Dermis blood vessel endothelial cell (primary cell): ENCODE results near the gene KANSL1. TPM values are rescaled to one million over a fixed set of nuclear protein-coding genes. Genes with fewer than 3 reads are reported as not detected.

Experiments used
- DNase-seq: peaks from one replicate; pipeline ENCODE4 v3.0.0; 2010
- total RNA-seq: library from RNA; depleted of rRNA; stranded (reverse); fragments of >200 nt; gene quantifications from 2 replicates; pipeline ENCODE4 v1.2.3, GENCODE V29; 2014

The KANSL1 gene
- total RNA-seq, 1 donor from 2014 or later: 87.0 TPM

- DNase-seq: no peak
Measured at GRCh38 chr17:45997624-45998023, 195.6 kb downstream of the KANSL1 start.

- no peak for DNase-seq
Measured at GRCh38 chr17:45997166-45997565, 196.1 kb downstream of the KANSL1 start.

GRCh38 chr17:45996282-45996937 is 196.8 kb downstream of the KANSL1 start:
- no peak for DNase-seq

DNA sequence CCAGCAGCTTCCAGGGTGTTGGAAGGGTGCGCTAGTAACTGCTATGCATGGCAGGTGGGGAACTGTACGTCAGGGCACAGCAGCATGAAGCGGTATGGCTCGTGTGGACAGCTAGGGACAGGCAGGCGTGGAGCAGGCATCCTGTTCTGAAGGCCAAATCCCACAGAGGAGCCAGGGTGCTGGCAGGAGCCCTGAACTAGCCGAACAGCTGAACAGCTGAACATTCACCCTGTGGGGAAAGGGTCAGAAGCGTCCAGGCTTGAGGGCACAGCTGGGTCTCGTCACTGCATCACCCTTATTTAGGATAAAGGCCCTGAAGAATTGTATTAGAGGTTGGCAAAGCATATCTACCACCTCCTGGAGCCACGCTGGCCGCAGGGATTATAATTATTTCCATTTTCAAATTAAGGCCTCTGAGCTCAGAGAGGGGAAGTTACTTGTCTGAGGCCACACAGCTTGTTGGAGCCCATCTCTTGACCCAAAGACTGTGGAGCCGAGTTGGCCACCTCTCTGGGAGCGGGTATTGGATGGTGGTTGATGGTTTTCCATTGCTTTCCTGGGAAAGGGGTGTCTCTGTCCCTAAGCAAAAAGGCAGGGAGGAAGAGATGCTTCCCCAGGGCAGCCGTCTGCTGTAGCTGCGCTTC is 197.5 kb downstream of the KANSL1 start:
- no peak for DNase-seq

DNA sequence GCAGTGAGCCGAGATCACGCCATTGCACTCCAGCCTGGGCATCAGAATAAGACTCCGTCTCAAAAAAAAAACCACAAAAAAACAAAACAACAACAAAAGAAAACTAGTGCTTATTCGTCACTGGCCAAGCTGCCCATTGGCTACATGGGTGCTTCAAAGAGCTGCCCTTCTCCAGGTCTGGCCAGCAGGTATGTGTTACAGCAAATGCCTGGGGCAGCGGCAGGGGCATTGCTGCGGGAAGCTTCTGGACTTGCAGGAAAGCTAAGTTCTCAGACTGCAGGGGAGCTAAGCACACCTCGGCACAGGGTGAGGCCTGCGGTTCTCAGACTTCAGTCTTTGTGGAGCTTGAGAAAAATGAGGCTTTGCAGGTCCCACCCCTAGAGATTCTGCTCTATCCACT is 198.2 kb downstream of the KANSL1 start:
- DNase-seq: no peak

DNA sequence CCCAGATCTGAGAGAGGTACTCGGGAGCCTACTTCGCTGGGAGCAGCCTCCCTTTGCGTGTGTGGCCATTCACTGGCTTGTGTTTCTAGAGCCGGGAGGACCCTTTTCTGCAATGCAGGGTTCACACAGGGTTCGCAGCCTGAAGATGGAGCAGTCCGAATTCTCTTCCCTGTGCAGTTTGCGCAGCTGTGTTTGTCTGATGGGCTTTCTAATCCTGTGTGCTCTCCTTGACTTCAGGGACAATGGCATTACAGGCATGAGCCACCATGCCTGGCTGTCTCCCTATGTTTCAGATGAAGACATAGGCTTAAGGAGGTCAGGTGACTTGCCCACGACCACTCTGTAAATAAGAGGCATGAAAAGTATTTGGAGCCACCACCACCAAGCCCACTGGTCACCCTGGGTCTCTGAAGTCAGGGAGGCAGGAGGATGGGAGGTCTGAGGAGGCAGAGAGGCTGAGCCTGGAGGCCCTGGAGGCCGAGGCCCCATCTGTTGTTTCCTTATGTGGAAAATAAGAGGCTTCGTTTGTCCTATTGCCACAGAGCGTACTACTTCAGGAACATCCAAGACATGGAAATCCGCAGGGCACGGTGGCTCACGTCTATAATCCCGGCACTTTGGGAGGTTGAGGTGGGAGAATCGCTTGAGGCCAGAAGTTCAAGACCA is 199.1 kb downstream of the KANSL1 start:
- DNase-seq: no peak

GRCh38 chr17:45992904-45993303 is 200.3 kb downstream of the KANSL1 start:
- DNase-seq: no peak

DNA sequence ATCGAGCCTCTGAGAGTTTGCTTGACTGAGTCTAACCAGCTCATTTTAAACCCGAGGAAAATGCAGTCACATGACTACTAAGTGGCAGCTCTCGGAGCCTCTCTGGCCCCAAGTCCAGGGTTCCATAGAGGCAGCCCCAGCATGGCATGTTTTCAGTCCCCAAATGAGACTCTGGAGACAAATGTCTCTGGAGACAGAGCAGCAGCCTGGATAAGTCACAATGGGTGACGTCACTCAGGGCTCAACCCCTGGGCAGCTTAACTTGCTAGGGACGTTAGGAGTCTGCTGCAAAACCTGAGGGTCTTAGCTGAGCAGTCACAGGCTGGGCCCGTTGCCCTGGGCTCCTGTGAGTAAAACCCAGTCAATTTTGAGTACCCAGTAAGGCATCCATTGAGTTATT is 201.1 kb downstream of the KANSL1 start:
- DNase-seq: no peak

- no peak for DNase-seq
Measured at GRCh38 chr17:45991341-45991740, 201.9 kb downstream of the KANSL1 start.

DNA sequence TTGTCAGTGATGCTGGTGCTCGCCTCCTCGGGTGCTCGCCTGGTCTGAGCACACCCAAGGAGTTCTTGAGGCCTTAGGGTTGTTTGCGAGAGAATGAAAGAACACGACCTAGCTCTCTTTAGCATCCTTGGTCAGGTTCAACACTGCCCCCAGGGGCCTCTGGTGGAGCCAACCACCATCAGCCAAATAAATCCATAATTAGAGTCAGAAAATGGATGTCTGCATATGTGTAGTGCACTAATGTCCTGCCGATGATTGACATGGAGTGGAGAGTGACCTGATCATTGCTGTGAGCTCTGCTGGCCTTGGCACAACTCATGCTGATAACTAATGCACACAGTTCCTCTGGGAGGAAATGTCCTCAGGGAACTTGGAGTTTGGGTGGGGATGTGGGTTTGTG is 202.3 kb downstream of the KANSL1 start:
- DNase-seq: no peak

DNA sequence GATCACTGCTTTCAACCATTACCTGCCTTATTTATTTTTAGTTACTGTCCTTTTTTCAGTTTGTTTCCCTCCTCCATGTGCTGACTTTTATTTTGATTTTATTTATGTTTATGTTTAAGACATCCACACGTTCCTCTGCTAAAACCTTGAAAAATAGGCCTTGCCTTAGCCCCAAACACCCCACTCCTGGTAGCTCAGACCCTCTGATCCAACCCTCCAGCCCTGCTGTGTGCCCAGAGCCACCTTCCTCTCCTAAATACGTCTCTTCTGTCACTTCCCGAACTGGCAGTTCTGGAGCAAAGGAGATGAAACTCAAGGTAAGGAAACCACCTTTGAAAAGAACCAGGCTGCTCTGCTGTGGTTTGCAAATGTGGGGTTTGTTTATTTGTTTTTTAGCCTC is 203.5 kb downstream of the KANSL1 start:
- DNase-seq: no peak

DNA sequence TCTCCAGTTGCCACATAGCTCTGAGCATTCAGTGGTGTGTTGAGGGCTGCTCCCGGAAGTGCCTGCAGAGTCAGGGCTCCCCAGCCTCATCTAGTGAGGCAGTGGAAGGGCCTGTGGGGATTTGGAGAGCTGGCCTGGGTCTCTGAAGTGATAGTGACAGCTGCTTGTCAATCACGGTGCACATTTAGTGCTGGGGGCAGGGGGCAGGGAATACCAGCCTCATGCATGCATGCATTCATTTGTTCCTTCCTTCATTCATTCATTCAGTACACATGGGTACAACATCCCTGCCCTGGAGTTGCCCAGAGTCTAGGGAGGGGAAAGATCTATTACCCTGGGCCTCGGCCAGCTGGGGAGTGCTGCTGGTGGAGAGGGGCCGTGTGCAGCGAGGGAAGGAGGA is 205.5 kb downstream of the KANSL1 start:
- DNase-seq: no peak

- no peak for DNase-seq
Measured at GRCh38 chr17:45986056-45986455, 207.2 kb downstream of the KANSL1 start.

- peak; percentile 38 for DNase-seq
Measured at GRCh38 chr17:45985447-45985846, 207.8 kb downstream of the KANSL1 start.

GRCh38 chr17:45984368-45984767 is 208.9 kb downstream of the KANSL1 start:
- no peak for DNase-seq

DNA sequence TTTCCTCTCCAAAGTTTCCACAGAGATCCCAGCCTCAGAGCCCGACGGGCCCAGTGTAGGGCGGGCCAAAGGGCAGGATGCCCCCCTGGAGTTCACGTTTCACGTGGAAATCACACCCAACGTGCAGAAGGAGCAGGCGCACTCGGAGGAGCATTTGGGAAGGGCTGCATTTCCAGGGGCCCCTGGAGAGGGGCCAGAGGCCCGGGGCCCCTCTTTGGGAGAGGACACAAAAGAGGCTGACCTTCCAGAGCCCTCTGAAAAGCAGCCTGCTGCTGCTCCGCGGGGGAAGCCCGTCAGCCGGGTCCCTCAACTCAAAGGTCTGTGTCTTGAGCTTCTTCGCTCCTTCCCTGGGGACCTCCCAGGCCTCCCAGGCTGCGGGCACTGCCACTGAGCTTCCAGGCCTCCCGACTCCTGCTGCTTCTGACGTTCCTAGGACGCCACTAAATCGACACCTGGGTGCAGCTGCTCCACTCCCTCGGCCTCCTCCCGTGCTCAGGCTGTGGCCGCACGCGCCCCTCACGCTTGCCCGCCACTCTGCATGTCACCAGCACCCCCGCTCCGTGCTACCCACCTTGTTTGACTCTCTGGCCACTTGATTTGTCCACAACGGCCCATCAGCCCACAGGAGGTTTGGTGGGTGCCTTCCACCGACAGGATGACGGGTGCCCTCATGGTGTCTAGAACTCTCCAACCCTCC is 209.5 kb downstream of the KANSL1 start:
- DNase-seq: no peak

DNA sequence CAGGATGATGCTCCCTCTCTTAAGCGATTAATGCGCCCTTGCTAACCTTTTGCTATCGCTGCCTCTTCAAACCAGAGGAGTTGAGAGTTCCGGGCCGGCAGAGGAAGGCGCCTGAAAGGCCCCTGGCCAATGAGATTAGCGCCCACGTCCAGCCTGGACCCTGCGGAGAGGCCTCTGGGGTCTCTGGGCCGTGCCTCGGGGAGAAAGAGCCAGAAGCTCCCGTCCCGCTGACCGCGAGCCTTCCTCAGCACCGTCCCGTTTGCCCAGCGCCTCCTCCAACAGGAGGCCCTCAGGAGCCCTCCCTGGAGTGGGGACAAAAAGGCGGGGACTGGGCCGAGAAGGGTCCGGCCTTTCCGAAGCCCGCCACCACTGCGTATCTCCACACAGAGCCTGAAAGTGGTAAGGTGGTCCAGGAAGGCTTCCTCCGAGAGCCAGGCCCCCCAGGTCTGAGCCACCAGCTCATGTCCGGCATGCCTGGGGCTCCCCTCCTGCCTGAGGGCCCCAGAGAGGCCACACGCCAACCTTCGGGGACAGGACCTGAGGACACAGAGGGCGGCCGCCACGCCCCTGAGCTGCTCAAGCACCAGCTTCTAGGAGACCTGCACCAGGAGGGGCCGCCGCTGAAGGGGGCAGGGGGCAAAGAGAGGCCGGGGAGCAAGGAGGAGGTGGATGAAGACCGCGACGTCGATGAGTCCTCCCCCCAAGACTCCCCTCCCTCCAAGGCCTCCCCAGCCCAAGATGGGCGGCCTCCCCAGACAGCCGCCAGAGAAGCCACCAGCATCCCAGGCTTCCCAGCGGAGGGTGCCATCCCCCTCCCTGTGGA is 210.2 kb downstream of the KANSL1 start:
- DNase-seq: no peak

DNA sequence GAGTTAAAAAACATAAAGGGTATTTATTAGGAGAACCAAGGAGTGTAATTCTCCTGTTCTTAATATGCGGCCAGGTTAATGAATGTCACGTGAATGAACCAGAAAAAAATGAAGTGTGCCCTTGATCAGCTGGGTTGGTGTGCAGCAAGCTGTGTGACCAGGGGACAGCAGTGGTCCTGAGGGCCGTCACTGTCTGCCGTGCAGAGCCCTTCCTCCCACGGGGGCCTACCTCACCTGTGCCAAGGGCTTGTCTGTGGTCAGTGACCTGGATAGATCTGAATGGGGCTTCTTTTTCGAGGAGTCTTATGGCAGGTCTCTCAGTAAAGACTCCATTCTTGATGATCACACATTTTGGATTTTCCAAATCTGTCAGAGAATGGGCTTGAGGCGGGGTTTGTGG is 211.9 kb downstream of the KANSL1 start:
- no peak for DNase-seq

DNA sequence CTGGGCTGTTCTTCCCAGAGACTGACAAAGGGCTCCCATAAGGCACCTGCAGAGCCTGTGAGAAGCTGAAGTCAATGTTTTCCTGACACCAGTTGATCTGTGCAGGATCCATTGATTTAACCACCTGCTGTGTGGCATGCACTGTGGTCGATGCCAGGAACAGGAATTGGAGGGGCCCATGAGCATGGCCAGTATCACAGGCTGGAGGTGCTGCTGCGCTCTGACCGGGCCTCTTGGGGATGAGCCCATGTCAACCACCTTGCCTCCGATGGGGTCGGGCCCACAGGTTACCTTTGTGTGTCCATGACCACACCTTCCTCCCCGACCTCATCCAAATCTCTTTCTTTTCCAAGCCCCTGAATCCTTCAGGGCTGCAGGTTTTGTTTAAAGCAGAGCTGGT is 212.4 kb downstream of the KANSL1 start:
- no peak for DNase-seq
